ENCODE results near the gene WDFY3. TPM values are rescaled to one million over a fixed set of nuclear protein-coding genes. Genes with fewer than 3 reads are reported as not detected.

WDFY3 gene
- total and polyA plus RNA-seq, 8 donors: 5.3 to 53.0 (median 29.6) TPM

GRCh38 chr4:84681486-84682274, 284.8 kb downstream of the WDFY3 start:
- DNase-seq: no peak
- 94% methylated on average over 2 of the region's 2 CpGs for WGBS, 2 donors
- Histone ChIP-seq H3K36me3 (peaks cover 0 to 66% (median 14%) of the 10 kb centered on the region in 3 donors), H3K4me3 (no peak overlapping the region), H3K4me1 (peaks cover 0 to 7% (median 0%) of the 10 kb centered on the region in 3 donors), H3K27me3 (no peaks in the 10 kb centered on the region), H3K27ac (no peak overlapping the region), H3K9me3 (no peaks in the 10 kb centered on the region)
- peak in 3 of 4 donors; percentile 30 to 83 (median 68) for ATAC-seq
- no peak for FAIRE-seq
- intact Hi-C loops (cut with DNase I): no loop called here
- TF ChIP-seq CTCF (IDR thresholded peaks at IDR 0.05): no peak

DNA sequence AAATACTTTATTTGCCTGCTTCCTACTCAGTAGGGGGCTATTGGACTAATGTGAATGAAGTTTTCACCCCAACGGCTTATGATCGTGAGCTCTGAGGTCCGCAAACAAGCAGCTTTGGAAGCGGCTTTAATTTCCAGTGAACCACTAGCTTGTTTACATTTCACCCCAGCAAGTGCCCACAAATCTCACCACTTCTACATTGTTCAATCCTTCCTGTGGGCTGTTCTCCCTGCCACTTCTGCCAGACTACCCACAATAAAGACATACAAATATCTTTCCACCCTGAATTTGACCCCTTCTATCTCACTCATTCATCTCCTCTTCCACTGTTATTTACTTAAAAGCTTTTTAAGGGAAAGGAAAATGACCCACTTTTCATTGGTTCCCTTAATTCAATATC, 285.5 kb downstream of the WDFY3 start:
- peaks cover 0 to 7% (median 0%) of the 10 kb centered on the region in 3 donors for H3K4me1 ChIP-seq
- no peak for ATAC-seq
- DNase-seq: no peak
- intact Hi-C loops (cut with DNase I): no loop called here
- no peak overlapping the region for H3K27ac ChIP-seq
- no peak overlapping the region for H3K4me3 ChIP-seq
- TF ChIP-seq CTCF (IDR thresholded peaks at IDR 0.05): no peak
- peaks cover 0 to 69% (median 17%) of the 10 kb centered on the region in 3 donors for H3K36me3 ChIP-seq
- WGBS, 2 donors: 96 to 98% methylated on average over 4 of the region's 4 CpGs
- no peaks in the 10 kb centered on the region for H3K9me3 ChIP-seq
- no peak for FAIRE-seq
- H3K27me3 ChIP-seq: no peaks in the 10 kb centered on the region

GRCh38 chr4:84678976-84679744, 287.3 kb downstream of the WDFY3 start:
- intact Hi-C loops (cut with DNase I): no loop called here
- H3K4me1 ChIP-seq: peaks cover 0 to 7% (median 0%) of the 10 kb centered on the region in 3 donors
- H3K9me3 ChIP-seq: no peaks in the 10 kb centered on the region
- no peak for DNase-seq
- TF ChIP-seq CTCF (IDR thresholded peaks at IDR 0.05): no peak
- no peak overlapping the region for H3K4me3 ChIP-seq
- peaks cover 0 to 77% (median 17%) of the 10 kb centered on the region in 3 donors for H3K36me3 ChIP-seq
- no peak for FAIRE-seq
- no peak overlapping the region for H3K27ac ChIP-seq
- H3K27me3 ChIP-seq: no peaks in the 10 kb centered on the region
- WGBS, 2 donors: 88 to 93% methylated on average over 14 of the region's 14 CpGs
- ATAC-seq: peak in 1 of 4 donors; percentile 10

- no peak for FAIRE-seq
- Histone ChIP-seq H3K36me3 (peaks cover 0 to 65% (median 10%) of the 10 kb centered on the region in 3 donors), H3K9me3 (no peaks in the 10 kb centered on the region), H3K27me3 (no peaks in the 10 kb centered on the region), H3K27ac (no peak overlapping the region), H3K4me1 (peaks cover 0 to 7% (median 0%) of the 10 kb centered on the region in 3 donors), H3K4me3 (no peak overlapping the region)
- intact Hi-C loops (cut with DNase I): no loop called here
- WGBS, 2 donors: 96 to 98% methylated on average over 5 of the region's 5 CpGs
- DNase-seq: no peak
- ATAC-seq: no peak
- TF ChIP-seq CTCF (IDR thresholded peaks at IDR 0.05): no peak
Measured at GRCh38 chr4:84677995-84678394, 288.5 kb downstream of the WDFY3 start.
